SW 1271 (cell line): Measurements from ENCODE around the gene DDIT4.
"Not testable (repeated sequence)": the region's sequence is repeated elsewhere in the genome, so short reads cannot be mapped to it uniquely, and the experiment has no call there.

Source experiments
- DNase-seq, 2 experiments: peaks; one replicate each; lab custom pipeline; 2025; lab: John Stamatoyannopoulos, UW

The DDIT4 gene, protein sequence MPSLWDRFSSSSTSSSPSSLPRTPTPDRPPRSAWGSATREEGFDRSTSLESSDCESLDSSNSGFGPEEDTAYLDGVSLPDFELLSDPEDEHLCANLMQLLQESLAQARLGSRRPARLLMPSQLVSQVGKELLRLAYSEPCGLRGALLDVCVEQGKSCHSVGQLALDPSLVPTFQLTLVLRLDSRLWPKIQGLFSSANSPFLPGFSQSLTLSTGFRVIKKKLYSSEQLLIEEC

DNA sequence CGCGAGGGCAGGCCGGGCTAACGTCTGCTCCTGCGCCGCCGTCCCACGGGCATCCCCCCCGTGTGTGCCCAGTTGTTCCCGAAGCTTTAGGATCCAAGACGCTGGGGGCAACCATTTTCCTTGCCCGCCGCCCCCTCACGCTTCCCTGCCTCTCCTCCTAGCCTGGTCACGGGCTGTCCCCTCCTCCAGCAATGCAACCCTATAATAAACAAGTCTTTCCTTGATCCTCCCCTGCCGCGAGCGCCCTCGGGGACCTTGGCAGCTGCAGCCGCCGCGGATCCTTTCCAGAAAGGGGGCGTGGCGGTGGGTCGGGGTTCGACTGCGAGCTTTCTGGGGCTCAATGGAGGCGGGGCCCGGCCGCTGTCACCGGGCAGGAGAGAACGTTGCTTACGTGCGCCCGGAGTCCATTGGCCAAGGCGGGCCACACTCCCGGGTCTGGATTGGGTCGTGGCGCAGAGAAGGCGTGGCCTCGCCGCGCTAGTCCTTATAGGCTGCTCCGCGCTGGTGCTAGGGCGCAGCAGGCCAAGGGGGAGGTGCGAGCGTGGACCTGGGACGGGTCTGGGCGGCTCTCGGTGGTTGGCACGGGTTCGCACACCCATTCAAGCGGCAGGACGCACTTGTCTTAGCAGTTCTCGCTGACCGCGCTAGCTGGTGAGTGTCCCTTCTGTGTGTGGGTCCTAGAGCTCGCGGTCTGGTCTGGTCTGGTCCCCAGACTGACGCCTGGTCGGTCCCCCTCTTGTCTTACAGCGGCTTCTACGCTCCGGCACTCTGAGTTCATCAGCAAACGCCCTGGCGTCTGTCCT, at the start of gene DDIT4:
Gene DDIT4 (plus strand): TSS at position 515 of the 803 bp plus-strand sequence. CDS start 293 bp downstream, outside the sequence.
- DNase-seq: peak; percentile 91 to 92

DNA sequence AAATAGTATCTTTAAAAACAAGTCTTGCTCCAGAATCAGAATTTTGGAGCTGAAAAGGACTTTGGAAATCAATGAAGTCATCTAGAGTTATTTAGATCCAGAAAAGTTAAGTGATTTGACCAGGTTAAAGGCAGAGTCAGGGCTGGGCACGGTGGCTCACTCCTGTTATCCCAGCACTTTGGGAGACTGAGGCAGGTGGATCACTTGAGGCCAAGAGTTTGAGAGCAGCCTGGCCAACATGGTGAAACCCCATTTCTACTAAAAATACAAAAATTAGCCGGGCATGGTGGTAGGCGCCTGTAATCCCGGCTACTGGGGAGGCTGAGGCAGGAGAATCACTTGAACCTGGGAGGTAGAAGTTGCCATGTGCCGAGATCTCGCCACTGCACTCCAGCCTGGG, 49.5 kb upstream of the DDIT4 start:
- DNase-seq: not testable (repeated sequence)

DNA sequence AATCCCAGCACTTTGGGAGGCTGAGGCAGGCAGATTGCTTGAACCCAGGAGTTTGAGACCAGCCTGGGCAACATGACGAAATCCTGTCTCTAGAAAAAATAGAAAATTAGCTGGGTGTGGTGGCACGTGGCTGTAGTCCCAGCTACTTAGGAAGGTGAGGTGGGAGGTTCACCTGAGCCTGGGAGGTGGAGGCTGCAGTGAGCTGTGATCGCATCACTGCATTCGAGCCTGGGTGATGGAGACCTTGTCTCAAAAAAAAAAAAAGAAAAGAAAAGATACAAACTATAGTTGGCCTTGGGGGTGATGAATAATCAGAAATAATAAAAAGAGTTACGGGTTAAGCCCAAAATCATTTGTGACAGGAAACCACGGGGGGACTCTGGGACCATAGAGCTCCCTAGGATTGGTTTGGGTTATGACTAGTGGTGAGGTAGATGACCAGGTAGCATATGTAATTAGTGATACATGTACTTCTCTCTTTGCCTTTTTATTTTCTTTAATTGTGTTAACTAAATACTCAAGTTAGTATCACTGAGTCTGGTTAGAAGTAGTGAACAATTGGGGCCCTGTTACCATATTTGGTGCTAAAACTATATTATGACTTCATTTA, 47.2 kb upstream of the DDIT4 start:
- DNase-seq: no peak

DNA sequence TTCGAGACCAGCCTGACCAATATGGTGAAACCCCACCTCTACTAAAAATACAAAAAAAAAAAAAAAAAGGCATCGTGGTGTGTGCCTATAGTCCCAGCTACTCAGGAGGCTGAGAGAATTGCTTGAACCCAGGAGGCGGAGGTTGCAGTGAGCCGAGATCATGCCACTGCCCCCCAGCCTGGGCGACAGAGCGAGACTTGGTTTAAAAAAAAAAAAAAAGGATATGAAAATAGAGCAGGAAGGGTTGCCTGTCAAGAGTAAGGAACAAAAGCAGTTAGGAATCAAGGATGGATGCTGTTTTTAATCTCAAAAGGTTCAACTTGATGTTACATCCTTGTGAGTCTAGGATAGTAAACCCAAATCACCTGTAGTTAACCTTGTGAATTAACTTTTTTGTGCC, 45.9 kb upstream of the DDIT4 start:
- no peak for DNase-seq

DNA sequence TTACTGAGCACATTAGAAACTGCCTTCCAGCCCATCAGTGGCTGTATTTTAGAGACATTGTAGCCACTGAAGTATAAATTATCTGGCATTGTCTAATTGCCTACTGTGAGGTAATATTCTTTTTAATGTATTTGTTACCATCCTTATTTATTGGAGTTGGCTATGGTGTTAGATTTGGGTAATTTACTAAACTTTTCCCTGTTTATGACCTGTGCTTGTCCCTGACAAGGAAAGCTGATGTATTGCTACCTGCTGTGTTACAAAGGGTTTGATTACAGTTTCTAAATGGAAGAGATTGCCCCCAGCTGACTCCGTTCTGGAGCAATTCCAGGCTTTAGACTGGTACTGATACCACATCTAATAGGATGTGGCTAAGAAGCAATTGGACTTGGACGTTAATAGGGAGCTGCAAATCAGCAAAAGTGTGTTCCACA, 45.4 kb upstream of the DDIT4 start:
- no peak for DNase-seq

DNA sequence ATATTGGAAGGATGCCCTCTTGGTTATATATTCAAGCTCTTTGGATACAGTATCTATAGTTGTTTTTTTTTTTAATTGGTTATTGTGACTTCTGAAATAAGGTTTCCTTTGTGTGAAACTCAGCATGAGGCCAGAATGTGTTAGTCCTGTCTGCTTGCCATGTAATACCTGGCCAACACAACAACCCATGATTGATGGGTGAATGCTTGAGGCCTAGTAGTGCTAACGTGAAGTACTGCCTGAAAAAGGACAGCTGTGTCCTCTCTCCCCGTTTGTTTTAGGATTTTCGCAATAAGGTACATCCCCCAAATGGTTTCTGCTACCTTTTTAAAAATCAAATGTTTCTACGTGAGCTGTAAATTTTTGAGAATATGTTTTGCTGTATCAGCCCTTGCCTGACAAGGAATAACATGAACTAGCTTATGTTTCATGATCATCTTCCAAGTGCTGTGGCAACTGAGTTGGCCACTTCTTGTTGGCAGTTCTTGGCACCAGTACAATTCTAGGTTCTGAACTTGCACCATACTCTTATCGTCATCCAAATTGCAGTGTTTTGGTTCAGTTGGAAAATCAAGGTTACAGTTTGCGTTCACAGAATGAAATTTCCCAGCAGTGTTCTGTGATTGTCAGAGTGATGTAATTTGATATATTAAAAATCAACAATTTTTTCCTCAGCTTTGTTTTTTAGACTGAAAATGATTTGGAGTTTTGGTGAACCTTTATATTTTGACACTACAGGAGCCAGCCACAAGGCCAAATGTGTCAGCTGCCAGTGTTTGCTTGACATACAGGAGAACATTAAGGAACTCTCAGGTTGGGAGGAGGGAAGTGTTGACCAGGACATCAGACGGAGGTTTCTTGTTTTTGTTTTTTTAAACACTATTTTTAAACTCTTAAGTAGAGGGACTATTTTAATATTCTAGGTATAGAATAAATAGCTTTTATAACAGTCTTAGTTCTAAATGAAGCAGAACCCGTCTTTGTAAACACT, 44.2 kb upstream of the DDIT4 start:
- no peak for DNase-seq

DNA sequence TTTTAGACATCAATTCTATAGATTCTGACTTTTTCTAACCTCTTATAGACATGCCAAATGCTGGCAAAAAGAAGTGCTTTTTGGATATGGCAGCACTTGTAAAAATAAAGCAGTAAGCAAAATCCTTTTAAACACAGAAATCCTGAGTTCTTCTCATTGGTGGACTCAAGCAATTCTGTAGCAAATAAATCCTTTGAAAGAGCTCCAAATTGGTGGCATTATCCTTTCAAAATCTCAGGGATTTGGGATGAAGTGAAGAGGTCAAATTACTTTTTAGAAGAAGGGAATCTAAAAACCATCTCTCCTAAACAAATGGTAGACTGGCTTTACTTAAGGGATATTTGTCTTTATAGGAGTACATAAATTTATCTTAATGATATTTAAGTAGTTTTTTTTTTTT, 40.1 kb upstream of the DDIT4 start:
- DNase-seq: no peak

- DNase-seq: no peak
These were observed 39.1 kb upstream of the DDIT4 start for GRCh38 chr10:72234560-72235095.

GRCh38 chr10:72235544-72236279, 38.0 kb upstream of the DDIT4 start:
- no peak for DNase-seq

GRCh38 chr10:72238392-72239175, 35.1 kb upstream of the DDIT4 start:
- no peak for DNase-seq

- DNase-seq: no peak
These were observed 34.3 kb upstream of the DDIT4 start for GRCh38 chr10:72239409-72239808.

DNA sequence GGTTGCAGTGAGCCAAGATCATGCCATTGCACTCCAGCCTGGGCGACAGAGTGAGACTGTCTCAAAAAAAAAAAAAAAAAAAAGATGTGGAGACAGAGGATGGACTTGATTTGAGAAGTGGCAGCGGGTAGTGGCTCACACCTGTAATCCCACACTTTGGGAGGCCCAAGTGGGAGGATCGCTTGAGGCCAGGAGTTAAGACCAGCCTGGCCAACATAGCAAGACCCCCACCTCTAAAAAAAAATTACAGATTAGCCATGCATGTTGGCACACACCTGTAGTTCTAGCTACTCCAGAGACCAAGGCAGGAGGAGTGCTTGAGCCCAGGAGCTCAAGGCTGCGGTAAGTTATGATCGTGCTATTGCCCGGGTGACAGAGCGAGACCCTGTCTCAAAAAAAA, 33.4 kb upstream of the DDIT4 start:
- DNase-seq: no peak

DNA sequence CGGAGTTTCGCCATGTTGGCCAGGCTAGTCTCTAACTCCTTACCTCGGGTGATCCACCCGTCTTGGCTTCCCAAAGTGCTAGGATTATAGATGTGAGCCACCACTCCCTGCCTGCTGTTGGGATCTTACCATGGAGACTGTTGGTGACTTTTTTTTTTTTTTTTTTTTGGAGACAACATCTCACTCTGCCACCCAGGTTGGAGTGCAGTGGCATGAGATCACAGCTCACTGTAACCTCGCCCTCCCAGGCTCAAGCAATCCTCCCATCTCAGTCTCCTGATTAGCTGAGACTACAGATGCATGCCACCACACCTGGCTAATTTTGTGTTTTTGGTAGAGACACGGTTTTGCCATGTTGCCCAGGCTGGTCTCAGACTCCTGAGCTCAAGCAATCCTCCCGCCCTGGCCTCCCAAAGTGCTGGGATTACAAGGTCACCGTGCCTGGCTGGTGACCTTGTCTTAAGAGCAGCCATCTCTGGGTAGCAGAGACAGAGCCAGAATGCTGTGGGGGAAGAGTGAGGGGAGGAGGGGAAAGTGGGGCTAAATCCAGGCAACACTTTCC, 32.0 kb upstream of the DDIT4 start:
- no peak for DNase-seq

DNA sequence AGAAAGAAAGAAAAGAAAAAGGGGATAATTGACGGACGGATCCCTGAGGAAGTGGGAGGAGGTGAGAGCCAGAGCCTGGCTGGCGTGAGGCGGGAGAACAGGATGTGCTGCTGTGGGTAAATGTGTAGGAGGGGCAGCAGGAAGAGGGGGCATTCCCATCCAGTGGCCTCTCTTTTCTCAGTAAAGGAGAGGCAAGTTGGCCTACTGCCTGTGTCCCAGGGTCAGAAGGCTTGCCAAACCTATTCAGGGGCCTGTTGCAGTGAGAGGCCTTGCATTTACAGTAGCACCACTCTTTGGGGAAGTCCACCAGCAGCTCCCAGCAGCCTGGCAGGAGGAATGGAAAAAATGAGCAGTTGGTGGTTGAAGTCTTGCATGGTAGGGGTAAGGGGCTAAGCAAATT, 31.0 kb upstream of the DDIT4 start:
- DNase-seq: no peak

GRCh38 chr10:72243822-72244437, 29.8 kb upstream of the DDIT4 start:
- no peak for DNase-seq

DNA sequence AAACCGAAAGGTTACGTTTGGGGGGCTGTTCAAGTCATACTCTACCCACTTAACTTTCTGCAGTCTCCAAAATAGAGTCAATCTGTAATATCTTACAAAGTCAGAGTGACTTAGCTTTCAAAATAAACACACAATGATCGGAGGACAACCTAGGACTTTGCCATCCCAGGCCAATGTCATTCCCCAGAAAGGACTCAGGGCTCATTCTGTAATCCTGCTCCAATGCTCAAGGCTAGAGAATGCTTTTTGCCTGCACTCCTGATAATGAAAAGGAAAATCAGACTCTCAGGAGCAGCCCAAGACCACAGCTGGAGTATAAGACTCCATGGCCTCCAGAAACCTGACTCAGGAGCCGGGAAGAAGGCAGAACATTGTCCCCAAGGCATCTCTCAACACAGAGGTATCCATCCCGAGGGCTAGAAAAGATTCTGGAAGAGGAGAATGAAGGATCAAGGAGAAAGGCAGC, 29.1 kb upstream of the DDIT4 start:
- no peak for DNase-seq

DNA sequence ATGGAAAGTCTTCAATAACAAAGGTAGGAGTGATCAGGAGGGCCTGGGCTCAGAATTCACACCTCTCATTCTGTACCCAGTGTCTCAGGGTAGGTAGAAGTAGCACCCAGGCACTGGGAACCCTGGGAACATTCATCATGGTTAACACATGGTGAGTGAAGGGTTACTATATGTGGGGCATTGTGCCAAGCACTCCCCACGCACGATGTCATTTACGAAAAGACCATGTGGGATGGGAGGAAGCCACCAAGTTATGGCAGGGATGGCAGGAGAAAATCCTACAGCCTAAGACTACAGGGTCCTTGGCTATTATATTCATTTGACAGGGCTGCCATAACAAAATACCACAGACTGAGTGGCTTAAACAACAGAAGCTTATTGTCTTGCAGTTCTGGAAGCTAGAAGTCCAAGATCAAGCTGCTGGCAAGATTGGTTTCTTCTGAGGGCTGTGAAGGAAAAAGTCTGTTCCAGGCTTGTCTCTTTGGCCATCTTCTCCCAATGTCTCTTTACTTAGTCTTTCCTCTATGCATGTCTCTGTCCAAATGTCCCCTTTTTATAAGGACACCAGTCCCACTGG, 27.7 kb upstream of the DDIT4 start:
- no peak for DNase-seq

DNA sequence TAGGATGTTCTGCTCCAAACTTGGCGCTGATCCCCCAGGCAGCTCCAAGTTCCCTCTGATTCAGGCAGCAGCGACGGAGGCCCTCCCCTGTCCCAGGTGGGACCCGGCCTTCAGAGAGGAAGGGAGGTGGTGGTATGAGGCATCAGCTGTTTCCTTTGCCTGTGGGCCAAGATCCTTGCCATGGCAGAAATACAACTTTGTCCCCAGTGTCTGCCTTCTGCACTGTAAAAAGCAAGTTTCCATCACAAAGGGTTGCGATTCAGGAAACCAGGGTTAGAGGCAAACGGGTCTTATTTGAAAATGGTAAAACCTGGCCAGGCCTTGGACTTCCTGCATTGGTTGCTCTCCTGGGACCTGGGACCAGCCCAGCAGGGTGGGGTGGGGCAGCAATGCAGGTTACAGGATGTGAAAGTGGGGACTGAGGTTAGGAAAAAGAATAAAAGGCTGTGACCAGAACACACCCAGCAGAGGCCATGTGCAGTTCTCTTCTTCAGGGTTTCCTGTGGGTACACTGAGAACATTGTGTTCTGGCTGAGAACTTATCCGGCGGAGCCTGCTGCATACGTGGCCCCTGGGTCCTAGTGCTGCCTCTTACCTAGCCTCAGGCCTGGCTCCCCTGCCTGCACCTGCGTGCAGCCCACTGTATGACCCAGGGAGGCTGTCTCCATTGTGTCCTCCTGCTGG, 25.1 kb upstream of the DDIT4 start:
- DNase-seq: no peak
